Progenitor cell of endocrine pancreas (in vitro differentiated cells): ENCODE measurements around the gene TEAD1. TPM values are rescaled to one million over a fixed set of nuclear protein-coding genes. Genes with fewer than 3 reads are reported as not detected.
A peak's percentile ranks its signal among the peaks of the same experiment; 100 is the strongest.

ENCODE experiments used
- DNase-seq: peaks from one replicate; pipeline ENCODE4 v3.0.0; 2021; ENCODE audit warnings: low spot score; ENCODE audit not compliant: unreplicated experiment
- H3K27ac Mint-ChIP-seq: 2 replicates; pipeline ENCODE4 v1.8.0; 2021; ENCODE audit warnings: mild to moderate bottlenecking, moderate library complexity, mixed read lengths
- H3K27me3 Mint-ChIP-seq: 2 replicates; pipeline ENCODE4 v1.8.0; 2021; ENCODE audit warnings: mixed read lengths
- H3K36me3 Mint-ChIP-seq: 2 replicates; pipeline ENCODE4 v1.8.0; 2022; ENCODE audit warnings: mixed read lengths; ENCODE audit not compliant: insufficient read depth
- H3K4me1 Mint-ChIP-seq: 2 replicates; pipeline ENCODE4 v1.8.0; 2021; ENCODE audit warnings: low read depth, mixed read lengths
- H3K4me3 Mint-ChIP-seq: 2 replicates; pipeline ENCODE4 v1.8.0; 2021; ENCODE audit warnings: low read depth, mild to moderate bottlenecking, moderate library complexity, mixed read lengths
- H3K9me3 Mint-ChIP-seq: 2 replicates; pipeline ENCODE4 v1.8.0; 2021; ENCODE audit warnings: low read depth, mixed read lengths
- CTCF ChIP-seq: fragments of 200-600 bp; sonication (generic); IDR thresholded peaks from one replicate; pipeline ENCODE4 v1.5.0; 2021; ENCODE audit warnings: antibody characterized with exemption, mild to moderate bottlenecking; ENCODE audit not compliant: unreplicated experiment
- total RNA-seq: library from RNA; stranded (reverse); gene quantifications from 2 replicates; pipeline ENCODE4 v1.2.1, GENCODE V29; 2021

TEAD1 gene
- total RNA-seq, 1 donor from 2014 or later, result 92.4 TPM

- Mint-ChIP-seq H3K27ac (peak overlapping the region; percentile 77), H3K36me3 (peaks cover 4% of the 10 kb centered on the region)
Observed at GRCh38 chr11:12854829-12855228, 180.6 kb downstream of the TEAD1 start.

GRCh38 chr11:12856338-12856737, 182.1 kb downstream of the TEAD1 start:
- H3K36me3 Mint-ChIP-seq, result peaks cover 2% of the 10 kb centered on the region
- H3K27me3 Mint-ChIP-seq, result no peaks in the 10 kb centered on the region
- DNase-seq, result no peak
- no peak overlapping the region for H3K4me3 Mint-ChIP-seq
- H3K27ac Mint-ChIP-seq, result peak overlapping the region; percentile 85
- H3K4me1 Mint-ChIP-seq, result peaks cover 44% of the 10 kb centered on the region
- H3K9me3 Mint-ChIP-seq, result no peaks in the 10 kb centered on the region
- TF ChIP-seq CTCF, result no peak

More at GRCh38 chr11:12854829-12855228, 180.6 kb downstream of the TEAD1 start:
- Mint-ChIP-seq H3K4me3 (peak overlapping the region; percentile 27), H3K4me1 (peaks cover 43% of the 10 kb centered on the region), H3K27me3 (no peaks in the 10 kb centered on the region), H3K9me3 (no peaks in the 10 kb centered on the region)
- no peak for DNase-seq
- no peak for TF ChIP-seq CTCF

GRCh38 chr11:12857572-12857971, 183.4 kb downstream of the TEAD1 start:
- peak overlapping the region; percentile 56 for H3K27ac Mint-ChIP-seq
- H3K36me3 Mint-ChIP-seq, result no peaks in the 10 kb centered on the region
- H3K9me3 Mint-ChIP-seq, result no peaks in the 10 kb centered on the region
- H3K4me1 Mint-ChIP-seq, result peaks cover 41% of the 10 kb centered on the region
- no peaks in the 10 kb centered on the region for H3K27me3 Mint-ChIP-seq
- TF ChIP-seq CTCF, result no peak
- no peak overlapping the region for H3K4me3 Mint-ChIP-seq
- DNase-seq, result no peak

- Mint-ChIP-seq H3K27ac (peak overlapping the region; percentile 8), H3K4me1 (peaks cover 37% of the 10 kb centered on the region), H3K9me3 (no peaks in the 10 kb centered on the region), H3K27me3 (no peaks in the 10 kb centered on the region), H3K4me3 (no peak overlapping the region), H3K36me3 (peaks cover 1% of the 10 kb centered on the region)
- no peak for DNase-seq
- TF ChIP-seq CTCF, result no peak
Observed at GRCh38 chr11:12859872-12860657, 185.8 kb downstream of the TEAD1 start.

GRCh38 chr11:12860827-12861226, 186.6 kb downstream of the TEAD1 start:
- Mint-ChIP-seq H3K27me3 (no peaks in the 10 kb centered on the region), H3K4me1 (peaks cover 38% of the 10 kb centered on the region)

More at GRCh38 chr11:12860827-12861226, 186.6 kb downstream of the TEAD1 start:
- TF ChIP-seq CTCF, result no peak
- peaks cover 1% of the 10 kb centered on the region for H3K36me3 Mint-ChIP-seq
- peak overlapping the region; percentile 22 for H3K27ac Mint-ChIP-seq
- no peak for DNase-seq
- no peak overlapping the region for H3K4me3 Mint-ChIP-seq
- no peaks in the 10 kb centered on the region for H3K9me3 Mint-ChIP-seq
